ENCODE data around the gene PHTF2. TPM values are rescaled to one million over a fixed set of nuclear protein-coding genes. Genes with fewer than 3 reads are reported as not detected.

The PHTF2 gene
- total RNA-seq, 1 experiment from 2014 or later, result 26.7 TPM

DNA sequence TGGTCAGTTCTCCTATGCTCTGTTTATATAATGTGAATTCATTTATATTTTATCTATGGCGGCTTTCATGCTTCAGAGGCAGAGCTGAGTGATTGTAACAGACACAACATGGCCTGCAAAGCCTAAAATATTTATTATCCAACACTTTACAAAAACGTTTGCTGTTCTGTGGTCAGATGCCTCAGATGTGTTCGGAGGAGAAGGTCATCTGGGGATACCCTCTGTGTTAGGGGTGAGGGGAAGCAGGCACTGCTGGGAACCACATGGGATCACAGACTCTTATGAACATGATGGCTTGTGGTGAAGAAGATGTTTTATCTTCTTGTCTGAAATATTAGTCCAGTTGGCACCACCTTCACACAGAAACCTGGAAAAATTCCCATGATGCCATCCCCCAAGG lies 203.4 kb downstream of the PHTF2 start:
- TF ChIP-seq, protein P1, sequence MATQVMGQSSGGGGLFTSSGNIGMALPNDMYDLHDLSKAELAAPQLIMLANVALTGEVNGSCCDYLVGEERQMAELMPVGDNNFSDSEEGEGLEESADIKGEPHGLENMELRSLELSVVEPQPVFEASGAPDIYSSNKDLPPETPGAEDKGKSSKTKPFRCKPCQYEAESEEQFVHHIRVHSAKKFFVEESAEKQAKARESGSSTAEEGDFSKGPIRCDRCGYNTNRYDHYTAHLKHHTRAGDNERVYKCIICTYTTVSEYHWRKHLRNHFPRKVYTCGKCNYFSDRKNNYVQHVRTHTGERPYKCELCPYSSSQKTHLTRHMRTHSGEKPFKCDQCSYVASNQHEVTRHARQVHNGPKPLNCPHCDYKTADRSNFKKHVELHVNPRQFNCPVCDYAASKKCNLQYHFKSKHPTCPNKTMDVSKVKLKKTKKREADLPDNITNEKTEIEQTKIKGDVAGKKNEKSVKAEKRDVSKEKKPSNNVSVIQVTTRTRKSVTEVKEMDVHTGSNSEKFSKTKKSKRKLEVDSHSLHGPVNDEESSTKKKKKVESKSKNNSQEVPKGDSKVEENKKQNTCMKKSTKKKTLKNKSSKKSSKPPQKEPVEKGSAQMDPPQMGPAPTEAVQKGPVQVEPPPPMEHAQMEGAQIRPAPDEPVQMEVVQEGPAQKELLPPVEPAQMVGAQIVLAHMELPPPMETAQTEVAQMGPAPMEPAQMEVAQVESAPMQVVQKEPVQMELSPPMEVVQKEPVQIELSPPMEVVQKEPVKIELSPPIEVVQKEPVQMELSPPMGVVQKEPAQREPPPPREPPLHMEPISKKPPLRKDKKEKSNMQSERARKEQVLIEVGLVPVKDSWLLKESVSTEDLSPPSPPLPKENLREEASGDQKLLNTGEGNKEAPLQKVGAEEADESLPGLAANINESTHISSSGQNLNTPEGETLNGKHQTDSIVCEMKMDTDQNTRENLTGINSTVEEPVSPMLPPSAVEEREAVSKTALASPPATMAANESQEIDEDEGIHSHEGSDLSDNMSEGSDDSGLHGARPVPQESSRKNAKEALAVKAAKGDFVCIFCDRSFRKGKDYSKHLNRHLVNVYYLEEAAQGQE (IDR thresholded peaks at IDR 0.05; ENCODE audit: low read depth), result no peak
- TF ChIP-seq, protein P2, sequence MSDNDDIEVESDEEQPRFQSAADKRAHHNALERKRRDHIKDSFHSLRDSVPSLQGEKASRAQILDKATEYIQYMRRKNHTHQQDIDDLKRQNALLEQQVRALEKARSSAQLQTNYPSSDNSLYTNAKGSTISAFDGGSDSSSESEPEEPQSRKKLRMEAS (IDR thresholded peaks at IDR 0.05), result no peak
- TF ChIP-seq SP1 (IDR thresholded peaks at IDR 0.05; ENCODE audit: low read depth), result no peak
- TF ChIP-seq, protein P3, sequence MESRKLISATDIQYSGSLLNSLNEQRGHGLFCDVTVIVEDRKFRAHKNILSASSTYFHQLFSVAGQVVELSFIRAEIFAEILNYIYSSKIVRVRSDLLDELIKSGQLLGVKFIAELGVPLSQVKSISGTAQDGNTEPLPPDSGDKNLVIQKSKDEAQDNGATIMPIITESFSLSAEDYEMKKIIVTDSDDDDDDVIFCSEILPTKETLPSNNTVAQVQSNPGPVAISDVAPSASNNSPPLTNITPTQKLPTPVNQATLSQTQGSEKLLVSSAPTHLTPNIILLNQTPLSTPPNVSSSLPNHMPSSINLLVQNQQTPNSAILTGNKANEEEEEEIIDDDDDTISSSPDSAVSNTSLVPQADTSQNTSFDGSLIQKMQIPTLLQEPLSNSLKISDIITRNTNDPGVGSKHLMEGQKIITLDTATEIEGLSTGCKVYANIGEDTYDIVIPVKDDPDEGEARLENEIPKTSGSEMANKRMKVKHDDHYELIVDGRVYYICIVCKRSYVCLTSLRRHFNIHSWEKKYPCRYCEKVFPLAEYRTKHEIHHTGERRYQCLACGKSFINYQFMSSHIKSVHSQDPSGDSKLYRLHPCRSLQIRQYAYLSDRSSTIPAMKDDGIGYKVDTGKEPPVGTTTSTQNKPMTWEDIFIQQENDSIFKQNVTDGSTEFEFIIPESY (IDR thresholded peaks at IDR 0.05; ENCODE audit: extremely low read depth, insufficient replicate concordance, low read length), result no peak
- TF ChIP-seq TCF7L2 (IDR thresholded peaks at IDR 0.05; ENCODE audit: borderline replicate concordance, extremely low read depth, insufficient read depth, insufficient read length), result no peak
- no peak for TF ChIP-seq SIN3A (IDR thresholded peaks at IDR 0.05; ENCODE audit: low read depth)
- no peak for TF ChIP-seq YY1 (IDR thresholded peaks at IDR 0.05; ENCODE audit: extremely low read depth, insufficient replicate concordance, low read depth, low read length)
- TF ChIP-seq FOSL1 (IDR thresholded peaks at IDR 0.05; ENCODE audit: low read depth), result no peak
- no peak for TF ChIP-seq ELF1 (IDR thresholded peaks at IDR 0.05; ENCODE audit: borderline replicate concordance, low read depth)
- TF ChIP-seq CEBPB (IDR thresholded peaks at IDR 0.05; ENCODE audit: low read depth), result no peak
- TF ChIP-seq, protein P4, sequence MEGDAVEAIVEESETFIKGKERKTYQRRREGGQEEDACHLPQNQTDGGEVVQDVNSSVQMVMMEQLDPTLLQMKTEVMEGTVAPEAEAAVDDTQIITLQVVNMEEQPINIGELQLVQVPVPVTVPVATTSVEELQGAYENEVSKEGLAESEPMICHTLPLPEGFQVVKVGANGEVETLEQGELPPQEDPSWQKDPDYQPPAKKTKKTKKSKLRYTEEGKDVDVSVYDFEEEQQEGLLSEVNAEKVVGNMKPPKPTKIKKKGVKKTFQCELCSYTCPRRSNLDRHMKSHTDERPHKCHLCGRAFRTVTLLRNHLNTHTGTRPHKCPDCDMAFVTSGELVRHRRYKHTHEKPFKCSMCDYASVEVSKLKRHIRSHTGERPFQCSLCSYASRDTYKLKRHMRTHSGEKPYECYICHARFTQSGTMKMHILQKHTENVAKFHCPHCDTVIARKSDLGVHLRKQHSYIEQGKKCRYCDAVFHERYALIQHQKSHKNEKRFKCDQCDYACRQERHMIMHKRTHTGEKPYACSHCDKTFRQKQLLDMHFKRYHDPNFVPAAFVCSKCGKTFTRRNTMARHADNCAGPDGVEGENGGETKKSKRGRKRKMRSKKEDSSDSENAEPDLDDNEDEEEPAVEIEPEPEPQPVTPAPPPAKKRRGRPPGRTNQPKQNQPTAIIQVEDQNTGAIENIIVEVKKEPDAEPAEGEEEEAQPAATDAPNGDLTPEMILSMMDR (IDR thresholded peaks at IDR 0.05 in 2 of 3, conservative IDR thresholded peaks at IDR 0.05 in 1 of 3; ENCODE audit: borderline replicate concordance in 1 of 3, insufficient read depth in 1 of 3, low read depth in 2 of 3, low read length in 2 of 3), result no peak
- no peak for TF ChIP-seq SRF (IDR thresholded peaks at IDR 0.05; ENCODE audit: low read depth)
- no peak for TF ChIP-seq ZFX (IDR thresholded peaks at IDR 0.05)
- TF ChIP-seq, protein P5, sequence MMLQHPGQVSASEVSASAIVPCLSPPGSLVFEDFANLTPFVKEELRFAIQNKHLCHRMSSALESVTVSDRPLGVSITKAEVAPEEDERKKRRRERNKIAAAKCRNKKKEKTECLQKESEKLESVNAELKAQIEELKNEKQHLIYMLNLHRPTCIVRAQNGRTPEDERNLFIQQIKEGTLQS (IDR thresholded peaks at IDR 0.05), result no peak
- no peak for TF ChIP-seq CBX3 (IDR thresholded peaks at IDR 0.05; ENCODE audit: low read depth)
- TF ChIP-seq POLR2AphosphoS5 (IDR thresholded peaks at IDR 0.05; ENCODE audit: low read depth, low read length), result no peak
- TF ChIP-seq EZH2 (IDR thresholded peaks at IDR 0.05), result no peak
- ChIA-PET POLR2A (no interaction called here), RAD21 (ENCODE audit: low non-redundant PET in 1 of 2, low total read pairs in 2 of 2, uncharacterized antibody in 2 of 2, unreplicated experiment in 2 of 2) (no interaction called here), CTCF (no interaction called here)
- no peak overlapping the region for H3K4me3 ChIP-seq (replicated peaks in 1 of 2; ENCODE audit: low read depth in 1 of 2, low read length in 2 of 2)
- no peak for ATAC-seq
- no peaks in the 10 kb centered on the region for H3K4me1 ChIP-seq (ENCODE audit: control insufficient read depth in 1 of 2, insufficient read depth in 2 of 2, low read length in 2 of 2)
- no TSS peak for BruUV-seq (replicated peaks)
- intact Hi-C loops (cut with micrococcal nuclease), result no loop called here
- H3K9ac ChIP-seq (ENCODE audit: low read length), result no peak overlapping the region
- H3K27ac ChIP-seq (ENCODE audit: low read depth, low read length), result no peak overlapping the region
- no peak overlapping the region for H2AFZ ChIP-seq (ENCODE audit: low read depth, low read length, poor library complexity, severe bottlenecking)
- H4K20me1 ChIP-seq (ENCODE audit: insufficient read depth), result no peaks in the 10 kb centered on the region
- no peak for DNase-seq (ENCODE audit: low read depth, low spot score)
- H3K36me3 ChIP-seq (ENCODE audit: control insufficient read depth in 1 of 2, insufficient read depth in 2 of 2, low read length in 2 of 2), result no peaks in the 10 kb centered on the region
- no peaks in the 10 kb centered on the region for H3K9me2 ChIP-seq (ENCODE audit: insufficient read depth)
- no peak overlapping the region for H3K4me2 ChIP-seq (ENCODE audit: low read length)
- no peaks in the 10 kb centered on the region for H3K79me2 ChIP-seq (ENCODE audit: insufficient read depth, low read length)
- H3K27me3 ChIP-seq (ENCODE audit: insufficient read depth, low read length), result no peaks in the 10 kb centered on the region
- H3K9me3 ChIP-seq (ENCODE audit: control insufficient read depth in 1 of 2, insufficient read depth in 1 of 2, low read depth in 1 of 2, low read length in 2 of 2), result no peaks in the 10 kb centered on the region

All from HCT116 (cell line).